Muscle layer of duodenum (tissue), 2 donors: ENCODE data around the gene AFF4.
A peak's percentile ranks its signal among the peaks of the same experiment; 100 is the strongest.
"Not testable (repeated sequence)": the region's sequence is repeated elsewhere in the genome, so short reads cannot be mapped to it uniquely, and the experiment has no call there.

Experiments used
- H3K27ac ChIP-seq: one replicate; pipeline ENCODE4 v1.7.0; 2013; ENCODE audit warnings: mild to moderate bottlenecking, low read length
- H3K27me3 ChIP-seq: one replicate; pipeline ENCODE4 v1.7.0; 2013; ENCODE audit warnings: low read depth, mild to moderate bottlenecking, control low read depth, low read length
- H3K36me3 ChIP-seq, 2 donors: one replicate each; pipeline ENCODE4 v1.7.0; 2013; ENCODE audit warnings: low read length in 2 of 2, control low read depth in 1 of 2, mild to moderate bottlenecking in 1 of 2; ENCODE audit not compliant: insufficient read depth in 2 of 2, control insufficient read depth in 1 of 2
- H3K4me1 ChIP-seq, 2 donors: one replicate each; pipeline ENCODE4 v1.7.0; 2013; ENCODE audit warnings: low read length in 2 of 2, mild to moderate bottlenecking in 2 of 2, control low read depth in 1 of 2, moderate library complexity in 1 of 2; ENCODE audit not compliant: insufficient read depth in 2 of 2, control insufficient read depth in 1 of 2
- H3K4me3 ChIP-seq, 2 donors: one replicate each; pipeline ENCODE4 v1.7.0; 2013; ENCODE audit warnings: low read length in 2 of 2, low read depth in 1 of 2, mild to moderate bottlenecking in 1 of 2
- H3K9me3 ChIP-seq, 2 donors: one replicate each; pipeline ENCODE4 v1.7.0; 2013; ENCODE audit warnings: low read length in 2 of 2, control low read depth in 1 of 2, mild to moderate bottlenecking in 1 of 2; ENCODE audit not compliant: control insufficient read depth in 1 of 2
- donor health status: healthy.

AFF4 gene

DNA sequence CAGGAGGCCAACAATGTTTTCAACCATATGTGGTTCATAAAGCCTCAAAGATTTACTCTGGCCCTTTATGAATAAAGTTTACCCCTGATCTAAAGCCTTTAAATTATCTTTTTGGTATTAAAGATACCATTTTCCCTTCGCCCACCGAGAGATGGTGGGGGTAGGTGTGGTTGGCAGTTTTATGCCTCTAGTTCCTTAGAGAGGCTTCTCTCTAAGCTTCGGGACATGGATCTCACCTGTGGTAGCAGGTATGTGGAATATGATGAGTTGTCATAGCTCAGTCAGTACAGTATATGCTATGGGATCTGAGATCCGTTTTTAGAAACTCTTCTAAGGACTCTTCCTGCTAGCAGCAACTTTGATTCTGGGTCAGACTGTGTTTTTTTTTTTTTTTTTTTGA lies 94.7 kb downstream of the AFF4 start:
- Histone ChIP-seq H3K27ac (no peak overlapping the region), H3K27me3 (no peaks in the 10 kb centered on the region), H3K36me3 (peaks cover 23 to 29% of the 10 kb centered on the region in 2 donors), H3K4me3 (no peak overlapping the region), H3K4me1 (peaks cover 5 to 17% of the 10 kb centered on the region in 2 donors), H3K9me3 (no peaks in the 10 kb centered on the region)

DNA sequence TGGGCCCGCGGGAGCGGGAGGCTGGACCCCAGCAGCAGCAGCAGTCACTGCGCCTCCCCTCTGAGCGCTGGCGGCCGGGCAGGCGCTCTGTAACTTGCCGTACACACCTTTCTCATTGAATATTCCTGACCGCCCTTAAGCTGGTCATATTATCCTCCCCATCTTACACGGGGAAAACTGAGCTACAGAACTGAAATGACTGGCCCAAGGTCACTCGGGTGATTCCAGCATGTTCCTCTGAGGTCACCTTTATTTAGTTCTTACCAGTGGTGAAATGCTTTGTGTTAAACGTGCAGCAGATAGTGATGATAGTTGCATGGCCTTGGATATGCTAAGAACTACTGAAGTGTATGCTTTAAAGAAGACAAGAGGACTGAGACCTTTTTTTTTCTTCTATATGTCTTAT lies 96.4 kb downstream of the AFF4 start:
- no peaks in the 10 kb centered on the region for H3K9me3 ChIP-seq
- H3K27ac ChIP-seq: peak overlapping the region; percentile 94
- no peaks in the 10 kb centered on the region for H3K27me3 ChIP-seq
- H3K4me3 ChIP-seq: peak overlapping the region; percentile 89 to 96
- H3K4me1 ChIP-seq: peaks cover 5 to 12% of the 10 kb centered on the region in 2 donors
- H3K36me3 ChIP-seq: peaks cover 20 to 28% of the 10 kb centered on the region in 2 donors

DNA sequence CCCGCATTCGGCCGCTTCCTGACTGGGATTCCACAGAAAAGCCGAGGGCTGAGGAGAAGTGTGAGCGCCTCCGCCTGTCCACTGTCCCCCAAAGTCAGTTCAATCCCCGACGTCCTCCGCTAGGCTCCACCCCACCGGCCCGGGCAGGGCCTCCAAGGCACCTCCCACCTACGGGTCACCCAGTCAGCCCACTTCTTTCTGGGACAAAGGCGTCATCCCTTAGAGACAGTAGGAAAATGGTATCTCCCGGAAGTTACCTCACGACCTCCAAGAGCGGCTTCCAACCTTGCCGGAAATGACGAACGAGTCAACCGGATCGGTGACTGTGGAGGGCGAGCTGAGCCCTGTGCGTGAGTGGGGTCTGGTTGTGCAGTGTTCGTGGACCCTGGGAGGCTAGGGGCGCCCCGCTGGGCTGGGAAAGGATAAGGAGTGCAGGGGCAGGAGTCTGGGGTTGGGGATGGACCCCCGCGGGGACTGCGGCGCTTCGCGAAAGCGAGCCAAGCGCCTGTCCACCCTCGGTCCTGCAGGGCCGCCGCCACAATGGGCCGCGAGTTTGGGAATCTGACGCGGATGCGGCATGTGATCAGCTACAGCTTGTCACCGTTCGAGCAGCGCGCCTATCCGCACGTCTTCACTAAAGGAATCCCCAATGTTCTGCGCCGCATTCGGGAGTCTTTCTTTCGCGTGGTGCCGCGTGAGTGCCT lies 96.9 kb downstream of the AFF4 start, which contains the start of the genes GDF9 and UQCRQ:
Gene GDF9, minus strand, starts transcription at position 128 of the 704 bp plus-strand sequence. CDS start 1,936 bp downstream, outside the sequence.
Gene UQCRQ, plus strand, starts transcription at position 301 of the 704 bp plus-strand sequence. Its CDS starts 240 bp downstream, at position 541.
- Histone ChIP-seq H3K4me3 (peak within 1 kb of the TSS; percentile 89 to 96), H3K27me3 (no peaks in the 10 kb centered on the region), H3K9me3 (no peaks in the 10 kb centered on the region), H3K36me3 (peaks cover 15 to 28% of the 10 kb centered on the region in 2 donors), H3K27ac (peak within 1 kb of the TSS; percentile 94), H3K4me1 (peaks cover 5 to 12% of the 10 kb centered on the region in 2 donors)

DNA sequence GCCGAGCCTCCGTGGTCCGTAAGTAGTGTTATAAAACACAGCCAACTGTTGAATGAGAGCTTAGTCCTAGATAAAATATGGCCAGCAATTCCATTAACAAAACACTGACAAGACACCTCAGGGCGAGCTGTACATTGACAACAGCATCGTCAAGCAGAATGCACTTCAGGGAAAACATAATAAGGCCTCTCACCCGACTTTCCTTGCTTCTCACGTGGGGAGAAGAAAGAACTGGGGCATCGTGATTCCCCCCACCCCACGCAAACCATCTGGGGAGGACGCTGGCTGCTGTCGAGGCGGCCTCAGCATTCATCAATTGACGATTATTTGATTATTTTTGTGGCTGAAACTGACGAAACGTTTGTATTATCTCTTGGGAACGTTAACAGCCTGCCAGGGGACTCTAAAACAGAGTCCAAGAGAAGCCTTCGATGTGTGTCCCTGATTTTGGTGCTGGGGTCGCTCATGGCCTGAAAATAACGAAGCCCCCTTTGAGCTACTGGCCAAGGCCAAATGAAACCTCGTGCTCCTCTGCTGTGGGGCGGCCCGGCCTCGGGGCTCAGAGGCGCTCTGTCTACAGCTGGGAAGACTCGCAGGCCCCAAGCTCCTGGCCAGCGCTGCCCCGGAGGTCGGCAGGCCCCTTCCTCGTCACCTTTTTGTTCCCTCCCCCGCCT lies 97.6 kb downstream of the AFF4 start:
- Histone ChIP-seq H3K4me1 (peaks cover 5 to 12% of the 10 kb centered on the region in 2 donors), H3K36me3 (peaks cover 15 to 24% of the 10 kb centered on the region in 2 donors), H3K27ac (peak overlapping the region; percentile 94), H3K9me3 (no peaks in the 10 kb centered on the region), H3K4me3 (peak overlapping the region; percentile 89 to 96), H3K27me3 (no peaks in the 10 kb centered on the region)

DNA sequence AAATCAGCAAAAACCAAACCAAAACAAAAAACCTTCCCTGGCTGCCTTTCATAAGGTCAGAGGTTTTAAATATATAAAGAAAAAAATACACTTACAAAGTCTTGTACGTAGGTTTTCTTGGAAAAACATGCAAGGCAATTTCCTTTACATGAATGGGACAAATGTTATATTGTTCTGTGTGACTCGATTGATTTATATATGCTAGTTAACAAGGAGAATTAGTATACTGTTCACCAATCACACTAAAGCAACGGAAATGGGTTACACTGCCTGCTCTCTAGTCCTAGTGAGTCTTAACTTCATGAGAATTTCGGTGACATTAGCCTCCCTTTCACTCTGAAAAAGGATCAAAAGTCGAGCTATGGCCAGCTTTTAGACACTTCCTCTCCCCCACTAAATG lies 102.7 kb downstream of the AFF4 start:
- Histone ChIP-seq H3K36me3 (no peaks in the 10 kb centered on the region), H3K4me1 (no peaks in the 10 kb centered on the region), H3K4me3 (no peak overlapping the region), H3K27ac (no peak overlapping the region), H3K27me3 (no peaks in the 10 kb centered on the region), H3K9me3 (no peaks in the 10 kb centered on the region)

DNA sequence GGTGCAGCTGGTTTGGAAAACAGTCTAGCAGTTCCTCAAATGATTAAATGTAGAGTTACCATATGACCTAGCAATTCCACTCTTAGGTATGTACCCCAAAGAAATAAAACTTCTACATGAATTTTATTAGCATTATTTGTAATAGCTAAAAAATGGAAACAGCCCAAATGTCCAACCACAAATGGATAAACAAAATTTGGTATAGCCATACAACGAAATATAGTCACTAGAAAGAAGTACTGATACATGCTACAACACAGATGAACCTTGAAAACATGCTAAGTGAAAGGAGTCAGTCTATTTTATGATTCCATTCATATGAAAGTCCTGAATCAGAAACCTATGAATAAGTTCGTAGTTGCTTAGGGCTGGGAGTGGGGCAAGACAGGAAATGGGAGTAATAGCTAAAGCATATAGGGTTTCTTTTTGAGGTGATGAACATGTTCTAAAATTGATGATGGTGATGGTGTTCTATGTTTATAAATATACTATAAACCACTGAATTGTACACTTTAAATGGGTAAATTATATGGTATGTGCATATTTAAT lies 103.5 kb downstream of the AFF4 start:
- no peaks in the 10 kb centered on the region for H3K36me3 ChIP-seq
- H3K9me3 ChIP-seq: no peaks in the 10 kb centered on the region
- H3K4me3 ChIP-seq: no peak overlapping the region
- no peak overlapping the region for H3K27ac ChIP-seq
- no peaks in the 10 kb centered on the region for H3K4me1 ChIP-seq
- no peaks in the 10 kb centered on the region for H3K27me3 ChIP-seq

DNA sequence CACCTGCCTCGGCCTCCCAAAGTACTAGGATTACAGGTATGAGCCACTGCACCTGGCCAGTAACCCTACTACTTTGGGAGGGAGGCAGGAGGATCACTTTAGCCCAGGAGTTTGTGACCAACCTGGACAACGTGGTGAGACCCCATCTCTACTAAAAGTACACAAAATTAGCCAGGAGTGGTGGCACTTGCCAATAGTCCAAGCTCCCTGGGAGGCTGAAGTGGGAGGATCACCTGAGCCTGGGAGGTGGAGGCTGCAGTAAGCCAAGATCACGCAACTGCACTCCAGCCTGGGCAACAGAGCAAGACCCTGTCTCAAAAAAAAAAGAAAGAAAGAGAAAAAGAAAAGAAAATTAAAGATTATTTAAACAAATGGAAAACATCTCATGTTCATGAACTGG lies 107.4 kb downstream of the AFF4 start:
- no peak overlapping the region for H3K4me3 ChIP-seq
- H3K36me3 ChIP-seq: no peaks in the 10 kb centered on the region
- no peaks in the 10 kb centered on the region for H3K27me3 ChIP-seq
- H3K27ac ChIP-seq: no peak overlapping the region
- no peaks in the 10 kb centered on the region for H3K4me1 ChIP-seq
- H3K9me3 ChIP-seq: no peaks in the 10 kb centered on the region

DNA sequence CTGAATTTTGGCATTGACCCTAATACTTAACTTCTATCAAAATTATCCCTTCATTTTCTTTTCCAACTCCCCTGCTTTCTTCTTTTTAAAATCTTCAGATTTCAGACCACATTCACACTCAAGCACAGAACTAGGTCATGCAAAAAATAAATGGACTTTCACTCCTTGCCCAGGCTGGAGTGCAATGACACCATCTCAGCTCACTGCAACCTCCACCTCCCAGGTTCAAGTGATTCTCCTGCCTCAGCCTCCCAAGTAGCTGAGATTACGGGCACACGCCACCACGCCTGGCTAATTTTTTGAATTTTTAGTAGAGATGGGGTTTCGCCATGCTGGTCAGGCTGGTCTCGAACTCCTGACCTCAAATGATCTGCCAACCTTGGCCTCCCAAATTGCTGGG lies 108.4 kb downstream of the AFF4 start:
- not testable (repeated sequence) for H3K27me3 ChIP-seq, H3K27ac ChIP-seq, H3K36me3 ChIP-seq, H3K4me1 ChIP-seq, H3K9me3 ChIP-seq, H3K4me3 ChIP-seq

DNA sequence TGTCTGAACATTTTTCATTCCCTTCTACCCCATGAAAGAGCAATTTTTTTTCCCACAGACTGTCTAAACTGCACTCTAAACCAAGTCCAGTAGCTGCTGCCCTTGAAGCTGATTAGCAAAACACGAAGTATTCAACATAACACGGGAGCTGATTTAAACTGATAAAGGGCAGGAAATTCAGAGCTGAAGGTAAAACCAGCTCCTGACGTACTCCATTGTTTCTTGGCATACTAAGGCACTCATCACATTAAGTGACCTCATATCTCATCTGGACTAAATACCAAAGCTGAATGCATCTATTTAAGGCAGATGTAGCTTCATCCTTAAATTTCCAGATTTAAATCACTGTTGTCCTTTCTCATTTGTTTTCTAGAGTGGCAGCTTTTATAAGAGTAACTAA lies 109.1 kb downstream of the AFF4 start:
- no peaks in the 10 kb centered on the region for H3K36me3 ChIP-seq
- no peaks in the 10 kb centered on the region for H3K9me3 ChIP-seq
- no peaks in the 10 kb centered on the region for H3K4me1 ChIP-seq
- H3K4me3 ChIP-seq: no peak overlapping the region
- H3K27ac ChIP-seq: no peak overlapping the region
- no peaks in the 10 kb centered on the region for H3K27me3 ChIP-seq

DNA sequence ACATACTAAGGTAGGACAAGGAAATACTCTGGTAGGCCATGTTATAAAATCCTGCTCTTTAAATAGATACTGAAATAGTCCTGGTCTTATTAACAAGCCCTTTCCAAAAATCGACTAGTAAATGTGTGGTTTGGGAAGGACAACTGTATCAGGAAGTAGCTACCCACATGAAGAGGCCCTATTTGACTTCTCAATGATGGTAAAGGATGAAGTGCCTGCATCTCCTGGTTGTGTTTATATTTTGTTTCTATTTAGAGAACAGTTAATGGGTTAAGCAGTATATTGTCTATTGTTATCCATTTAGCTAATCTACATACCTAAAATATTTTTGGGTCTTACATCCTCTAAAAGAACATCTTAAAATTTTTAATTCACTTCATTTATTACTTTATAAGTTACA lies 109.6 kb downstream of the AFF4 start:
- H3K4me3 ChIP-seq: no peak overlapping the region
- no peaks in the 10 kb centered on the region for H3K9me3 ChIP-seq
- no peaks in the 10 kb centered on the region for H3K27me3 ChIP-seq
- H3K36me3 ChIP-seq: no peaks in the 10 kb centered on the region
- H3K27ac ChIP-seq: no peak overlapping the region
- no peaks in the 10 kb centered on the region for H3K4me1 ChIP-seq

DNA sequence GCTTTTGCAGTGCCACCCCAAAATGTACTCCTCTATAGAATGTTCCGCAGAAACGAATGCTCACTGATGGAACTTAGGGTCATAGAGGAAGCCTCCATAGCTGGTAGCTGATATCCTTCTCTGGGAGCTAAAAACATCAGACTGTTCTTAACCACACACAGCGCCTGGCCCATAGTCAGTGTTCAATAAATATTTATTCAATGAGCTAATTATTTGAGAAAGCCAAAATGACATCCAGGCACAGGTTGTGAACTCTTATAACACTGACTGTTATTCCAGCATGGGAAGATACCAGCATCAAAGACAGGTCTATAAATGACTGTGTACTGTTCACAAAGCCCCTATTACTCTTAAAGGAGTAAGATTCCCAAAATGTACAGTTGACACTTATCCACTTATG lies 110.1 kb downstream of the AFF4 start:
- Histone ChIP-seq H3K27me3 (no peaks in the 10 kb centered on the region), H3K36me3 (no peaks in the 10 kb centered on the region), H3K4me3 (no peak overlapping the region), H3K27ac (no peak overlapping the region), H3K4me1 (no peaks in the 10 kb centered on the region), H3K9me3 (no peaks in the 10 kb centered on the region)
